GM13976 (cell line): ENCODE results near the gene HAL.
"Not testable (repeated sequence)": the region's sequence is repeated elsewhere in the genome, so short reads cannot be mapped to it uniquely, and the experiment has no call there.

ENCODE experiments used
- DNase-seq: peaks from one replicate; pipeline ENCODE4 v3.0.0; 2012; ENCODE audit warnings: low spot score
- in situ Hi-C: fragments of 300-500 bp; cut with MboI; formaldehyde crosslinking; loops from one replicate; pipeline ENCODE4 v1.12.0; 2022; ENCODE audit warnings: low sequenced_read_pairs, mixed read lengths, inconsistent platforms; ENCODE audit not compliant: unreplicated experiment
- TF ChIP-seq, protein P1 (sequence below): IDR thresholded peaks from 2 replicates; pipeline ENCODE4 v1.5.1; 2012; ENCODE audit warnings: borderline replicate concordance, mild to moderate bottlenecking; ENCODE audit not compliant: insufficient read depth; ENCODE audit errors: extremely low read depth, missing control alignments, control extremely low read depth

Gene HAL

GRCh38 chr12:95974358-95974757 lies 21.8 kb downstream of the HAL start:
- in situ Hi-C loops = no loop called here
- TF ChIP-seq, protein P1, sequence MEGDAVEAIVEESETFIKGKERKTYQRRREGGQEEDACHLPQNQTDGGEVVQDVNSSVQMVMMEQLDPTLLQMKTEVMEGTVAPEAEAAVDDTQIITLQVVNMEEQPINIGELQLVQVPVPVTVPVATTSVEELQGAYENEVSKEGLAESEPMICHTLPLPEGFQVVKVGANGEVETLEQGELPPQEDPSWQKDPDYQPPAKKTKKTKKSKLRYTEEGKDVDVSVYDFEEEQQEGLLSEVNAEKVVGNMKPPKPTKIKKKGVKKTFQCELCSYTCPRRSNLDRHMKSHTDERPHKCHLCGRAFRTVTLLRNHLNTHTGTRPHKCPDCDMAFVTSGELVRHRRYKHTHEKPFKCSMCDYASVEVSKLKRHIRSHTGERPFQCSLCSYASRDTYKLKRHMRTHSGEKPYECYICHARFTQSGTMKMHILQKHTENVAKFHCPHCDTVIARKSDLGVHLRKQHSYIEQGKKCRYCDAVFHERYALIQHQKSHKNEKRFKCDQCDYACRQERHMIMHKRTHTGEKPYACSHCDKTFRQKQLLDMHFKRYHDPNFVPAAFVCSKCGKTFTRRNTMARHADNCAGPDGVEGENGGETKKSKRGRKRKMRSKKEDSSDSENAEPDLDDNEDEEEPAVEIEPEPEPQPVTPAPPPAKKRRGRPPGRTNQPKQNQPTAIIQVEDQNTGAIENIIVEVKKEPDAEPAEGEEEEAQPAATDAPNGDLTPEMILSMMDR = no peak
- no peak for DNase-seq

DNA sequence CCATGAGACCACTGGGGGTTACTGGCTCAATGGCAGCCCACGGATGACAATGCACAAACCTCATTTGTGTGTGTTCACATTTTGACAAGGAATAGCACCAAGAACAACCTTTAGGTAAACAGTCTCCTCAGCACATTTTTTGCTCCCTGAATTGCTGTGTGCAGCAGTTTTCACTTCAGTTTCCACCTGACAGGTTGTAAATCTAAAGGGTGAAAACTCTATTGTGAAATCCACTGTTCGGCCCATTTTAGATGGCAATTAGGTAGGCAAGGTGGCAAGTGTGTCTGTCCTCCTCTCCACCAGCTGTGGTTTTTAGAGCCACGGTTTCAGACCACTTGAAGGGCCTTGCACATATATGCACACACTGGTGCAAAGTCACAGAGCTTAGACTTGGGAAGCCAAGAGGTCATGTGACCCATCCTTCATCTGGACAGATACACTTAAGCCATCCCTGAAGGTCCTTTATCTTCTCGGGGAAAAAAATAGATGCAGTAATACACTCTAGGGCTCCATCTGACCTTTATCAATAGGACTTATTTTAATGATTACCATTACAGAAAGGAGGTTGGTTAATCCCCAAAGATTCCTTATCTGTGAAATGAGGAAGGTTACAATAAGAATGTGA lies 23.2 kb downstream of the HAL start:
- in situ Hi-C loops = no loop called here
- DNase-seq = no peak
- TF ChIP-seq, protein P1 = no peak

DNA sequence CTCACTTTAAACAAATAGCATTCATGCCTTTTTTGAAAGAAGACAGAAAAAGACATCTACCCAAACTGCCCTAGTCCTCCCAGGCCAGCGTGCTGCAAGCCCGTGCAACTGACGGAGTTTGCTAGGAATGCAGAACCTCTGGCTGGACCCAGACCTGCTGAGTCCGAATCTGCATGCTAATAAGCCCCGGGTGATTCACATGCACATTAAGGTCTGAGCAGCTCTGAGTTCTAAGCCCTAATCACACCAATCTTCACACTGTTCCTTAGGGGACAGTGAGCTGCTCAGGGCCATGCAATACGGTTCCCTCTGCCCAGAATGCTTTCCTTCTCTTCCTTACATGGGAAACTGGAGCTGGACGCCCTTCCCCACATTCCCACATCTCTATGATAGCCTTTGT lies 25.2 kb downstream of the HAL start:
- TF ChIP-seq, protein P1 = no peak
- DNase-seq = no peak
- in situ Hi-C loops = no loop called here

DNA sequence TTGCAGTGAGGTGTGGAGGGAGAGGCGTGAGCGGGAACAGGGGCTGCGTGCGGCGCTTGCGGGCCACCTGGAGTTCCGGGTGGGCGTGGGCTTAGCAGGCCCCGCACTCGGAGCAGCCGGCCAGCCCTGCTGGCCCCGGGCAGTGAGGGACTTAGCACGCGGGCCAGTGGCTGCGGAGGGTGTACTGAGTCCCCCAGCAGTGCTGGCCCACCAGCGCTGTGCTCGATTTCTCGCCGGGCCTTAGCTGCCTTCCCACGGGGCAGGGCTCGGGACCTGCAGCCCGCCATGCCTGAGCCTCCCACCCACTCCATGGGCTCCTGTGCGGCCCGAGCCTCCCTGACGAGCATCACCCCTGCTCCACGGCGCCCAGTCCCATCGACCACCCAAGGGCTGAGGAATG lies 27.0 kb downstream of the HAL start:
- in situ Hi-C loops, DNase-seq: not testable (repeated sequence)

GRCh38 chr12:95967301-95967700 lies 28.8 kb downstream of the HAL start:
- TF ChIP-seq, protein P1 = no peak
- in situ Hi-C loops = no loop called here
- no peak for DNase-seq

DNA sequence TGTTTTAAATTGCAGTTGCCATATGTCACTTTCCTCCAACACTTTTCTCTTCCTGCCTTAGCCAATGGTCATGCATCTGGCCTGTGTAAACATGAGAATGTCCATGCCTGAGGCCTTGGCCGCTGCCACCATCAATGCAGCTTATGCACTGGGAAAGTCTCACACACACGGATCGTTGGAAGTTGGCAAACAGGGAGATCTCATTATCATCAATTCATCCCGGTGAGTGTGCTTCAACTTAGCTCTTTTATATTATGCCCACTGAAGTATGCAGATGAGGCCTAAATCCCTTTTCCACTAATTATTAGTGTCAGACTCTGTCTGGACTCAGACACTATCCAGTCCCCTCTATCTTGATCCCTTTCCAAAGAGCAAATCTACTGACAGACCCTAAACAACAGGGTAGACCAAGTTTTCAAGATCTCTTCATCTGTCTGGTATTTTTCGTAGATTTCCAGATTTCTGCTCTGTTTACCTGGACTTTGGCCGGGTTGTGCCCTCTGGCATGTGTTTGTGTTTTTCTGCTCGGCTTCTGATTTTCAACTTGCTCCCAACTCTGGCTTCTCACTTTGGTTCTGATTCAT lies 29.8 kb downstream of the HAL start:
- DNase-seq = no peak
- TF ChIP-seq, protein P1 = no peak
- in situ Hi-C loops = no loop called here

DNA sequence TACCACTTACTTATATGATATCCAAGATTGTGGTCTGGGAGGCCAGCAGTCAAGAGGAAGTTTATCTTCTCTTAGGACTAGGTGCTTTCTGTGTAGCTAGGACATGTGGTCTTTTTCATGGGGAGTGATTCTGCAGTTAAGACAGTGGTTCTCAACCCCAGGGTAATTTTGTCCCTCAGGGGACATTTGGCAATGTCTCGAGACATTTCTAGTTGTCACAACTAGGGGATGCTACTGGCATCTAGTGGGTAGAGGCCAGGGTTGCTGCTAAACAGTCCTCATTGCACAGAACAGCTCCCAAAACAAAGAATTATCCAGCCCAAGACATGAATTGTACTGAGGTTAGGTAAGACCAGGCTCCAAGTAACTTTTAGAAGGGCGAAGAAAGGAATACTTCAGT lies 33.0 kb downstream of the HAL start:
- in situ Hi-C loops = no loop called here
- TF ChIP-seq, protein P1 = no peak
- DNase-seq = no peak
